HEK293 (cell line): Measurements from ENCODE around the gene RIMS4.

ENCODE experiments used
- ELK4 ChIP-seq: IDR thresholded peaks from 2 replicates; pipeline ENCODE4 v1.6.1; 2011; ENCODE audit warnings: mild to moderate bottlenecking, low read depth, low read length, borderline replicate concordance
- GLI2 ChIP-seq: fragments of 450-650 bp; formaldehyde crosslinking; IDR thresholded peaks from 2 replicates; pipeline ENCODE4; 2017; ENCODE audit warnings: missing biosample characterization, missing genetic modification characterization, low read depth, borderline replicate concordance
- REST ChIP-seq: fragments of 450-650 bp; formaldehyde crosslinking; IDR thresholded peaks from 2 replicates; pipeline ENCODE4 v1.5.1; 2016; ENCODE audit warnings: missing biosample characterization, missing genetic modification characterization
- ZBTB1 ChIP-seq: fragments of 450-650 bp; formaldehyde crosslinking; IDR thresholded peaks from 2 replicates; pipeline ENCODE4 v1.5.1; 2016; ENCODE audit warnings: missing biosample characterization, missing genetic modification characterization
- ZBTB7A ChIP-seq: fragments of 450-650 bp; formaldehyde crosslinking; IDR thresholded peaks from 2 replicates; pipeline ENCODE4 v1.5.1; 2016; ENCODE audit warnings: low read depth, missing biosample characterization, missing genetic modification characterization
- ZBTB8A ChIP-seq: fragments of 450-650 bp; formaldehyde crosslinking; IDR thresholded peaks from 2 replicates; pipeline ENCODE4 v1.5.1; 2016; ENCODE audit warnings: missing biosample characterization, missing genetic modification characterization
- ZNF138 ChIP-seq: fragments of 450-650 bp; formaldehyde crosslinking; IDR thresholded peaks from 2 replicates; pipeline ENCODE4 v1.5.1; 2016; ENCODE audit warnings: missing biosample characterization, missing genetic modification characterization, borderline replicate concordance
- ZNF140 ChIP-seq: fragments of 450-650 bp; formaldehyde crosslinking; IDR thresholded peaks from 2 replicates; pipeline ENCODE4 v1.5.1; 2016; ENCODE audit warnings: missing biosample characterization, missing genetic modification characterization
- ZNF16 ChIP-seq: fragments of 450-650 bp; formaldehyde crosslinking; IDR thresholded peaks from 2 replicates; pipeline ENCODE4 v1.5.1; 2016; ENCODE audit warnings: low read depth, missing biosample characterization, missing genetic modification characterization
- ZNF169 ChIP-seq: fragments of 450-650 bp; formaldehyde crosslinking; IDR thresholded peaks from 2 replicates; pipeline ENCODE4 v1.5.1; 2016; ENCODE audit warnings: missing biosample characterization, missing genetic modification characterization
- ZNF18 ChIP-seq: fragments of 450-650 bp; formaldehyde crosslinking; IDR thresholded peaks from 2 replicates; pipeline ENCODE4 v1.5.1; 2016; ENCODE audit warnings: missing biosample characterization, missing genetic modification characterization
- ZNF202 ChIP-seq: fragments of 450-650 bp; formaldehyde crosslinking; IDR thresholded peaks from 2 replicates; pipeline ENCODE4 v1.5.1; 2016; ENCODE audit warnings: missing biosample characterization, missing genetic modification characterization, borderline replicate concordance
- ZNF266 ChIP-seq: fragments of 450-650 bp; formaldehyde crosslinking; IDR thresholded peaks from 2 replicates; pipeline ENCODE4 v1.5.1; 2016; ENCODE audit warnings: missing biosample characterization, missing genetic modification characterization, low read depth
- ZNF398 ChIP-seq: fragments of 450-650 bp; formaldehyde crosslinking; IDR thresholded peaks from 2 replicates; pipeline ENCODE4 v1.5.1; 2017; ENCODE audit warnings: missing biosample characterization, missing genetic modification characterization
- ZNF404 ChIP-seq: fragments of 450-650 bp; formaldehyde crosslinking; IDR thresholded peaks from 2 replicates; pipeline ENCODE4 v1.5.1; 2017; ENCODE audit warnings: missing biosample characterization, missing genetic modification characterization
- ZNF426 ChIP-seq: fragments of 450-650 bp; formaldehyde crosslinking; IDR thresholded peaks from 2 replicates; pipeline ENCODE4 v1.5.1; 2017; ENCODE audit warnings: missing biosample characterization, missing genetic modification characterization, mild to moderate bottlenecking, inconsistent platforms, moderate library complexity
- ZNF48 ChIP-seq: fragments of 450-650 bp; formaldehyde crosslinking; IDR thresholded peaks from 2 replicates; pipeline ENCODE4 v1.5.1; 2016; ENCODE audit warnings: missing biosample characterization, missing genetic modification characterization
- ZNF610 ChIP-seq: fragments of 450-650 bp; formaldehyde crosslinking; IDR thresholded peaks from 2 replicates; pipeline ENCODE4 v1.5.1; 2016; ENCODE audit warnings: missing biosample characterization, missing genetic modification characterization, borderline replicate concordance
- ZNF654 ChIP-seq: fragments of 450-650 bp; formaldehyde crosslinking; IDR thresholded peaks from 2 replicates; pipeline ENCODE4 v1.5.1; 2016; ENCODE audit warnings: low read depth, missing biosample characterization, missing genetic modification characterization
- ZNF658 ChIP-seq: fragments of 450-650 bp; formaldehyde crosslinking; IDR thresholded peaks from 2 replicates; pipeline ENCODE4; 2016; ENCODE audit warnings: missing biosample characterization, missing genetic modification characterization
- ZNF664 ChIP-seq: fragments of 450-650 bp; formaldehyde crosslinking; IDR thresholded peaks from 2 replicates; pipeline ENCODE4 v1.5.1; 2016; ENCODE audit warnings: missing biosample characterization, missing genetic modification characterization

RIMS4 gene

GRCh38 chr20:44701858-44702256, 108.5 kb downstream of the RIMS4 start (continued):
- peak; percentile 74 for TF ChIP-seq ZNF426 (tag by site-specific recombination)
- no peak for TF ChIP-seq ELK4
- no peak for TF ChIP-seq ZNF18
- no peak for TF ChIP-seq ZNF610 (tag by site-specific recombination)
- no peak for TF ChIP-seq GLI2
- peak; percentile 56; the same call in 1 of the 2 replicates for TF ChIP-seq ZNF202
- 0 out of 2 replicates have a peak, but pooled peaks have one; percentile 34 for TF ChIP-seq REST (tag by site-specific recombination)
- TF ChIP-seq ZNF654 (tag by site-specific recombination), result peak; percentile 26
- TF ChIP-seq ZNF658 (tag by site-specific recombination), result no peak
- peak; percentile 48; the same call in 1 of the 2 replicates for TF ChIP-seq ZNF140 (tag by site-specific recombination)
- no peak for TF ChIP-seq ZBTB7A
- TF ChIP-seq ZNF48, result no peak
- 0 out of 2 replicates have a peak, but pooled peaks have one; percentile 44 for TF ChIP-seq ZNF404 (tag by site-specific recombination)
- no peak for TF ChIP-seq ZNF169 (tag by site-specific recombination)
- no peak for TF ChIP-seq ZNF16 (tag by site-specific recombination)
- TF ChIP-seq ZNF266 (tag by site-specific recombination), result peak; percentile 28; the same call in 1 of the 2 replicates
- TF ChIP-seq ZNF138 (tag by site-specific recombination), result peak; percentile 90; the same call in 1 of the 2 replicates
- TF ChIP-seq ZNF664 (tag by site-specific recombination), result peak; percentile 26; the same call in 1 of the 2 replicates
- TF ChIP-seq ZNF398 (tag by site-specific recombination), result no peak
- peak; percentile 55 for TF ChIP-seq ZBTB8A
- no peak for TF ChIP-seq ZBTB1 (tag by site-specific recombination)
